ENCODE data around the gene CAMK4.

CAMK4 gene

GRCh38 chr5:111385051-111385450, 160.9 kb downstream of the CAMK4 start:
- CTCF ChIA-PET, result no interaction called here
- Histone ChIP-seq H3K4me1 (ENCODE audit: control insufficient read depth, insufficient read depth, low read length) (peaks cover 27% of the 10 kb centered on the region), H3K9me3 (ENCODE audit: control insufficient read depth, insufficient read depth, low read depth, low read length) (no peaks in the 10 kb centered on the region), H3K4me3 (ENCODE audit: low read depth, low read length) (no peak overlapping the region), H3K27ac (ENCODE audit: extremely low read depth, low read depth, low read length) (no peak overlapping the region), H3K36me3 (ENCODE audit: control insufficient read depth in 2 of 2, insufficient read depth in 1 of 2, low read length in 2 of 2) (no peaks in the 10 kb centered on the region)
- no peak for TF ChIP-seq ZNF544 (tag by site-specific recombination; IDR thresholded peaks at IDR 0.05)
- TF ChIP-seq, protein P1, sequence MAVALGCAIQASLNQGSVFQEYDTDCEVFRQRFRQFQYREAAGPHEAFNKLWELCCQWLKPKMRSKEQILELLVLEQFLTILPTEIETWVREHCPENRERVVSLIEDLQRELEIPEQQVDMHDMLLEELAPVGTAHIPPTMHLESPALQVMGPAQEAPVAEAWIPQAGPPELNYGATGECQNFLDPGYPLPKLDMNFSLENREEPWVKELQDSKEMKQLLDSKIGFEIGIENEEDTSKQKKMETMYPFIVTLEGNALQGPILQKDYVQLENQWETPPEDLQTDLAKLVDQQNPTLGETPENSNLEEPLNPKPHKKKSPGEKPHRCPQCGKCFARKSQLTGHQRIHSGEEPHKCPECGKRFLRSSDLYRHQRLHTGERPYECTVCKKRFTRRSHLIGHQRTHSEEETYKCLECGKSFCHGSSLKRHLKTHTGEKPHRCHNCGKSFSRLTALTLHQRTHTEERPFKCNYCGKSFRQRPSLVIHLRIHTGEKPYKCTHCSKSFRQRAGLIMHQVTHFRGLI (tag by site-specific recombination; IDR thresholded peaks at IDR 0.05), result no peak
- no peak for TF ChIP-seq SCRT1 (tag by site-specific recombination; IDR thresholded peaks at IDR 0.05; ENCODE audit: borderline replicate concordance)
- TF ChIP-seq ZBTB21 (tag by site-specific recombination; IDR thresholded peaks at IDR 0.05), result no peak
- TF ChIP-seq KLF17 (tag by site-specific recombination; IDR thresholded peaks at IDR 0.05), result no peak
- TF ChIP-seq ZNF677 (tag by site-specific recombination; IDR thresholded peaks at IDR 0.05), result no peak
- TF ChIP-seq, protein P2, sequence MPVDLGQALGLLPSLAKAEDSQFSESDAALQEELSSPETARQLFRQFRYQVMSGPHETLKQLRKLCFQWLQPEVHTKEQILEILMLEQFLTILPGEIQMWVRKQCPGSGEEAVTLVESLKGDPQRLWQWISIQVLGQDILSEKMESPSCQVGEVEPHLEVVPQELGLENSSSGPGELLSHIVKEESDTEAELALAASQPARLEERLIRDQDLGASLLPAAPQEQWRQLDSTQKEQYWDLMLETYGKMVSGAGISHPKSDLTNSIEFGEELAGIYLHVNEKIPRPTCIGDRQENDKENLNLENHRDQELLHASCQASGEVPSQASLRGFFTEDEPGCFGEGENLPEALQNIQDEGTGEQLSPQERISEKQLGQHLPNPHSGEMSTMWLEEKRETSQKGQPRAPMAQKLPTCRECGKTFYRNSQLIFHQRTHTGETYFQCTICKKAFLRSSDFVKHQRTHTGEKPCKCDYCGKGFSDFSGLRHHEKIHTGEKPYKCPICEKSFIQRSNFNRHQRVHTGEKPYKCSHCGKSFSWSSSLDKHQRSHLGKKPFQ (tag by site-specific recombination; IDR thresholded peaks at IDR 0.05), result no peak
- TF ChIP-seq ZNF621 (tag by site-specific recombination; IDR thresholded peaks at IDR 0.05), result no peak
- TF ChIP-seq ZNF248 (tag by site-specific recombination; IDR thresholded peaks at IDR 0.05), result no peak
- no peak for TF ChIP-seq YY1 (tag by site-specific recombination; IDR thresholded peaks at IDR 0.05)
- TF ChIP-seq ZNF843 (tag by site-specific recombination; IDR thresholded peaks at IDR 0.05), result no peak
- TF ChIP-seq ZNF560 (tag by site-specific recombination; IDR thresholded peaks at IDR 0.05; ENCODE audit: borderline replicate concordance), result no peak
- no peak for TF ChIP-seq ZNF239 (tag by site-specific recombination; IDR thresholded peaks at IDR 0.05)
- POLR2A ChIA-PET, result no interaction called here

- CTCF ChIA-PET, result interaction anchor here (0.7 kb wide), 1 partner anchor 64 kb away, joined by 4 read pairs; no protein-coding TSS in a partner anchor
- Histone ChIP-seq H3K9me3 (ENCODE audit: control insufficient read depth, insufficient read depth, low read depth, low read length) (no peaks in the 10 kb centered on the region), H3K4me3 (ENCODE audit: low read depth, low read length) (no peak overlapping the region), H3K4me1 (ENCODE audit: control insufficient read depth, insufficient read depth, low read length) (peaks cover 27% of the 10 kb centered on the region), H3K27ac (ENCODE audit: extremely low read depth, low read depth, low read length) (peak overlapping the region; percentile 76), H3K36me3 (ENCODE audit: control insufficient read depth in 2 of 2, insufficient read depth in 1 of 2, low read length in 2 of 2) (no peaks in the 10 kb centered on the region)
- POLR2A ChIA-PET, result no interaction called here
- TF ChIP-seq ZNF394 (tag by site-specific recombination; IDR thresholded peaks at IDR 0.05; ENCODE audit: borderline replicate concordance) (no peak), PRDM4 (tag by site-specific recombination; IDR thresholded peaks at IDR 0.05) (peak; percentile 20; the same call in 1 of the 2 replicates), ZNF654 (tag by site-specific recombination; IDR thresholded peaks at IDR 0.05; ENCODE audit: low read depth) (no peak), ZNF561 (tag by site-specific recombination; IDR thresholded peaks at IDR 0.05; ENCODE audit: borderline replicate concordance) (0 out of 2 replicates have a peak, but pooled peaks have one; percentile 66), GLI2 (tag by site-specific recombination; IDR thresholded peaks at IDR 0.05; ENCODE audit: borderline replicate concordance, low read depth) (no peak), ZNF335 (tag by site-specific recombination; conservative IDR thresholded peaks at IDR 0.05) (peak; percentile 89), ZSCAN30 (tag by site-specific recombination; IDR thresholded peaks at IDR 0.05) (peak; percentile 56; the same call in 1 of the 2 replicates), ZXDB (tag by site-specific recombination; IDR thresholded peaks at IDR 0.05) (peak; percentile 29; the same call in 1 of the 2 replicates), KLF10 (tag by site-specific recombination; IDR thresholded peaks at IDR 0.05) (0 out of 2 replicates have a peak, but pooled peaks have one; percentile 25), ZBTB8A (tag by site-specific recombination; IDR thresholded peaks at IDR 0.05) (0 out of 2 replicates have a peak, but pooled peaks have one; percentile 27), ZEB2 (tag by site-specific recombination; IDR thresholded peaks at IDR 0.05) (peak; percentile 77)
- TF ChIP-seq, protein P3, sequence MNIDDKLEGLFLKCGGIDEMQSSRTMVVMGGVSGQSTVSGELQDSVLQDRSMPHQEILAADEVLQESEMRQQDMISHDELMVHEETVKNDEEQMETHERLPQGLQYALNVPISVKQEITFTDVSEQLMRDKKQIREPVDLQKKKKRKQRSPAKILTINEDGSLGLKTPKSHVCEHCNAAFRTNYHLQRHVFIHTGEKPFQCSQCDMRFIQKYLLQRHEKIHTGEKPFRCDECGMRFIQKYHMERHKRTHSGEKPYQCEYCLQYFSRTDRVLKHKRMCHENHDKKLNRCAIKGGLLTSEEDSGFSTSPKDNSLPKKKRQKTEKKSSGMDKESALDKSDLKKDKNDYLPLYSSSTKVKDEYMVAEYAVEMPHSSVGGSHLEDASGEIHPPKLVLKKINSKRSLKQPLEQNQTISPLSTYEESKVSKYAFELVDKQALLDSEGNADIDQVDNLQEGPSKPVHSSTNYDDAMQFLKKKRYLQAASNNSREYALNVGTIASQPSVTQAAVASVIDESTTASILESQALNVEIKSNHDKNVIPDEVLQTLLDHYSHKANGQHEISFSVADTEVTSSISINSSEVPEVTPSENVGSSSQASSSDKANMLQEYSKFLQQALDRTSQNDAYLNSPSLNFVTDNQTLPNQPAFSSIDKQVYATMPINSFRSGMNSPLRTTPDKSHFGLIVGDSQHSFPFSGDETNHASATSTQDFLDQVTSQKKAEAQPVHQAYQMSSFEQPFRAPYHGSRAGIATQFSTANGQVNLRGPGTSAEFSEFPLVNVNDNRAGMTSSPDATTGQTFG (tag by site-specific recombination; IDR thresholded peaks at IDR 0.05; ENCODE audit: borderline replicate concordance), result no peak
These were observed 162.0 kb downstream of the CAMK4 start for GRCh38 chr5:111385970-111386831.

Measured in HEK293 (cell line).